Progenitor cell of endocrine pancreas (in vitro differentiated cells): ENCODE measurements around the gene SLC9A9. TPM values are rescaled to one million over a fixed set of nuclear protein-coding genes. Genes with fewer than 3 reads are reported as not detected.

Experiments used
- DNase-seq: peaks from one replicate; pipeline ENCODE4 v3.0.0; 2021; ENCODE audit warnings: low spot score; ENCODE audit not compliant: unreplicated experiment
- H3K27ac Mint-ChIP-seq: 2 replicates; pipeline ENCODE4 v1.8.0; 2021; ENCODE audit warnings: mild to moderate bottlenecking, moderate library complexity, mixed read lengths
- H3K27me3 Mint-ChIP-seq: 2 replicates; pipeline ENCODE4 v1.8.0; 2021; ENCODE audit warnings: mixed read lengths
- H3K36me3 Mint-ChIP-seq: 2 replicates; pipeline ENCODE4 v1.8.0; 2022; ENCODE audit warnings: mixed read lengths; ENCODE audit not compliant: insufficient read depth
- H3K4me1 Mint-ChIP-seq: 2 replicates; pipeline ENCODE4 v1.8.0; 2021; ENCODE audit warnings: low read depth, mixed read lengths
- H3K4me3 Mint-ChIP-seq: 2 replicates; pipeline ENCODE4 v1.8.0; 2021; ENCODE audit warnings: low read depth, mild to moderate bottlenecking, moderate library complexity, mixed read lengths
- H3K9me3 Mint-ChIP-seq: 2 replicates; pipeline ENCODE4 v1.8.0; 2021; ENCODE audit warnings: low read depth, mixed read lengths
- CTCF ChIP-seq: fragments of 200-600 bp; sonication (generic); IDR thresholded peaks from one replicate; pipeline ENCODE4 v1.5.0; 2021; ENCODE audit warnings: antibody characterized with exemption, mild to moderate bottlenecking; ENCODE audit not compliant: unreplicated experiment
- total RNA-seq: library from RNA; stranded (reverse); gene quantifications from 2 replicates; pipeline ENCODE4 v1.2.1, GENCODE V29; 2021

SLC9A9 gene
- total RNA-seq, 1 donor from 2014 or later, result 0.17 TPM

- no peak overlapping the region for H3K27ac Mint-ChIP-seq
- H3K4me3 Mint-ChIP-seq, result no peak overlapping the region
- H3K27me3 Mint-ChIP-seq, result no peaks in the 10 kb centered on the region
- no peaks in the 10 kb centered on the region for H3K36me3 Mint-ChIP-seq
- no peak for DNase-seq
- no peaks in the 10 kb centered on the region for H3K9me3 Mint-ChIP-seq
- peaks cover 2% of the 10 kb centered on the region for H3K4me1 Mint-ChIP-seq
- TF ChIP-seq CTCF, result no peak
Measured at GRCh38 chr3:143832433-143832832, 15.8 kb downstream of the SLC9A9 start.

- no peak overlapping the region for H3K27ac Mint-ChIP-seq
- H3K4me3 Mint-ChIP-seq, result no peak overlapping the region
- no peaks in the 10 kb centered on the region for H3K36me3 Mint-ChIP-seq
- H3K4me1 Mint-ChIP-seq, result peaks cover 2% of the 10 kb centered on the region
- no peak for TF ChIP-seq CTCF
- DNase-seq, result no peak
- H3K9me3 Mint-ChIP-seq, result no peaks in the 10 kb centered on the region
- H3K27me3 Mint-ChIP-seq, result no peaks in the 10 kb centered on the region
Measured at GRCh38 chr3:143831994-143832393, 16.3 kb downstream of the SLC9A9 start.

GRCh38 chr3:143831208-143831607 lies 17.1 kb downstream of the SLC9A9 start:
- Mint-ChIP-seq H3K4me3 (no peak overlapping the region), H3K9me3 (no peaks in the 10 kb centered on the region), H3K36me3 (no peaks in the 10 kb centered on the region), H3K4me1 (peaks cover 2% of the 10 kb centered on the region), H3K27me3 (no peaks in the 10 kb centered on the region), H3K27ac (no peak overlapping the region)
- no peak for TF ChIP-seq CTCF
- DNase-seq, result no peak

- Mint-ChIP-seq H3K36me3 (no peaks in the 10 kb centered on the region), H3K27me3 (no peaks in the 10 kb centered on the region), H3K27ac (no peak overlapping the region), H3K4me1 (peaks cover 2% of the 10 kb centered on the region), H3K4me3 (no peak overlapping the region), H3K9me3 (no peaks in the 10 kb centered on the region)
- TF ChIP-seq CTCF, result no peak
- DNase-seq, result no peak
Measured at GRCh38 chr3:143830786-143831185, 17.5 kb downstream of the SLC9A9 start.

GRCh38 chr3:143830063-143830462 lies 18.2 kb downstream of the SLC9A9 start:
- Mint-ChIP-seq H3K9me3 (no peaks in the 10 kb centered on the region), H3K4me1 (peaks cover 2% of the 10 kb centered on the region), H3K4me3 (no peak overlapping the region), H3K27me3 (no peaks in the 10 kb centered on the region), H3K27ac (no peak overlapping the region), H3K36me3 (no peaks in the 10 kb centered on the region)
- no peak for DNase-seq
- no peak for TF ChIP-seq CTCF
